Fibroblast of lung (primary cell): ENCODE data around the gene IFIT1. TPM values are rescaled to one million over a fixed set of nuclear protein-coding genes. Genes with fewer than 3 reads are reported as not detected.
A peak's percentile ranks its signal among the peaks of the same experiment; 100 is the strongest.

Experiments used
- DNase-seq, 2 donors: peaks; one replicate each; pipeline versions ENCODE4 v3.0.0 to v3.0.0-alpha.2; 2010; ENCODE audit warnings: low read depth in 2 of 2
- H2AFZ ChIP-seq: 2 replicates; pipeline ENCODE4 v1.5.1; 2012; ENCODE audit warnings: low read length, control low read depth, inconsistent platforms
- H3K27ac ChIP-seq: 2 replicates; pipeline ENCODE4 v1.5.1; 2011; ENCODE audit warnings: low read length, control low read depth; ENCODE audit not compliant: insufficient read depth
- H3K27me3 ChIP-seq: 2 replicates; pipeline ENCODE4 v1.5.1; 2011; ENCODE audit warnings: mild to moderate bottlenecking, low read length; ENCODE audit not compliant: control insufficient read depth, insufficient read depth
- H3K36me3 ChIP-seq: 2 replicates; pipeline ENCODE4 v1.5.1; 2011; ENCODE audit warnings: low read length; ENCODE audit not compliant: control insufficient read depth, insufficient read depth
- H3K4me1 ChIP-seq: 2 replicates; pipeline ENCODE4 v1.5.1; 2011; ENCODE audit warnings: low read length; ENCODE audit not compliant: control insufficient read depth, insufficient read depth; ENCODE audit errors: extremely low read depth
- H3K4me2 ChIP-seq: 2 replicates; pipeline ENCODE4 v1.5.1; 2011; ENCODE audit warnings: low read length, control low read depth; ENCODE audit not compliant: insufficient read depth; ENCODE audit errors: extremely low read depth
- H3K4me3 ChIP-seq, 4 experiments: fragments of 200-600 bp in 1 of 4; sonication (generic) in 1 of 4; replicated peaks in 1 of 4; 2 replicates each; pipeline ENCODE4 v1.5.1; 2011 to 2016; ENCODE audit warnings: low read length in 4 of 4, low read depth in 3 of 4, mild to moderate bottlenecking in 3 of 4, control low read depth in 2 of 4, inconsistent platforms in 1 of 4, mixed read lengths in 1 of 4; ENCODE audit not compliant: insufficient read depth in 1 of 4; ENCODE audit errors: control extremely low read depth in 1 of 4
- H3K79me2 ChIP-seq: 2 replicates; pipeline ENCODE4 v1.5.1; 2012; ENCODE audit warnings: mild to moderate bottlenecking, low read length, inconsistent platforms; ENCODE audit not compliant: control insufficient read depth, insufficient read depth
- H3K9ac ChIP-seq: 2 replicates; pipeline ENCODE4 v1.5.1; 2011; ENCODE audit warnings: mild to moderate bottlenecking, low read length, control low read depth; ENCODE audit not compliant: insufficient read depth
- H3K9me3 ChIP-seq: 2 replicates; pipeline ENCODE4 v1.5.1; 2012; ENCODE audit warnings: low read depth, low read length; ENCODE audit not compliant: control insufficient read depth, insufficient read depth
- H4K20me1 ChIP-seq: 2 replicates; pipeline ENCODE4 v1.5.1; 2011; ENCODE audit warnings: low read length; ENCODE audit not compliant: control insufficient read depth, insufficient read depth; ENCODE audit errors: extremely low read depth
- EZH2 ChIP-seq: IDR thresholded peaks from 2 replicates; pipeline ENCODE4 v1.5.1; 2012; ENCODE audit warnings: low read length, control low read depth, mild to moderate bottlenecking; ENCODE audit errors: missing control alignments
- polyA plus RNA-seq, 2 donors: library from polyadenylated mRNA; depleted of rRNA in 1 of 2; stranded (reverse) in 1 of 2; unstranded in 1 of 2; fragments of >200 nt; gene quantifications; 2 replicates each; pipeline ENCODE4 v1.2.1, GENCODE V29; 2011 to 2012; ENCODE audit warnings: missing spikeins in 1 of 2
- total RNA-seq: library from RNA; depleted of rRNA; stranded (reverse); fragments of >200 nt; gene quantifications from 2 replicates; pipeline ENCODE4 v1.2.1, GENCODE V29; 2014
- TF ChIP-seq, protein P1 (sequence below), 2 donors: IDR thresholded peaks in 1 of 2; conservative IDR thresholded peaks in 1 of 2; 1 replicate in 1 of 2; 2 replicates in 1 of 2; pipeline ENCODE4 v1.5.1; 2011 to 2012; ENCODE audit warnings: low read length in 2 of 2, control low read depth in 1 of 2, inconsistent platforms in 1 of 2, low read depth in 1 of 2, mild to moderate bottlenecking in 1 of 2

The IFIT1 gene
- total and polyA plus RNA-seq, 2 donors (not counting 1 experiment from before 2014, with no cell fraction given): 25.8 to 71.4 TPM

DNA sequence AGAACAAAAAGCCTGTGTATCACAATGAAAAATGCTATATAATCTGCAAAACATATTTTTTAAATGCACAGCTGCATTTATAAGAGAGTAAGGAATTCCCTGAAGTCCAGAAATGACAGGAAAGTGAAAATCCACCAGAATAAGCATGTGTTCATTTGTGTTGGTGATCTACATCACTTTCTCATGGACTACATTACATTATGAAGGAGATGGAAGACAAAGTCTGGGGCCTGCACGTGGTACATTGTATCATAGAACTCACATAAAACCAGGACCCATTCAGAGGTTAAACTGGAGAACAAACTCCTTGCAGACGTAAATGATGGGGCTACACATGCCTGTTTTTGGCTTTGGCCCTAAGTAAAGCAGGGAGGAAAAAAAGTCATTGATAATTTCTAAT is 48.3 kb upstream of the IFIT1 start:
- H3K79me2 ChIP-seq: no peaks in the 10 kb centered on the region
- no peak for TF ChIP-seq EZH2
- TF ChIP-seq, protein P1, sequence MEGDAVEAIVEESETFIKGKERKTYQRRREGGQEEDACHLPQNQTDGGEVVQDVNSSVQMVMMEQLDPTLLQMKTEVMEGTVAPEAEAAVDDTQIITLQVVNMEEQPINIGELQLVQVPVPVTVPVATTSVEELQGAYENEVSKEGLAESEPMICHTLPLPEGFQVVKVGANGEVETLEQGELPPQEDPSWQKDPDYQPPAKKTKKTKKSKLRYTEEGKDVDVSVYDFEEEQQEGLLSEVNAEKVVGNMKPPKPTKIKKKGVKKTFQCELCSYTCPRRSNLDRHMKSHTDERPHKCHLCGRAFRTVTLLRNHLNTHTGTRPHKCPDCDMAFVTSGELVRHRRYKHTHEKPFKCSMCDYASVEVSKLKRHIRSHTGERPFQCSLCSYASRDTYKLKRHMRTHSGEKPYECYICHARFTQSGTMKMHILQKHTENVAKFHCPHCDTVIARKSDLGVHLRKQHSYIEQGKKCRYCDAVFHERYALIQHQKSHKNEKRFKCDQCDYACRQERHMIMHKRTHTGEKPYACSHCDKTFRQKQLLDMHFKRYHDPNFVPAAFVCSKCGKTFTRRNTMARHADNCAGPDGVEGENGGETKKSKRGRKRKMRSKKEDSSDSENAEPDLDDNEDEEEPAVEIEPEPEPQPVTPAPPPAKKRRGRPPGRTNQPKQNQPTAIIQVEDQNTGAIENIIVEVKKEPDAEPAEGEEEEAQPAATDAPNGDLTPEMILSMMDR (conservative IDR thresholded peaks at IDR 0.05 in 1 of 2, IDR thresholded peaks at IDR 0.05 in 1 of 2; ENCODE audit: low read depth in 1 of 2, low read length in 2 of 2): no peak

DNA sequence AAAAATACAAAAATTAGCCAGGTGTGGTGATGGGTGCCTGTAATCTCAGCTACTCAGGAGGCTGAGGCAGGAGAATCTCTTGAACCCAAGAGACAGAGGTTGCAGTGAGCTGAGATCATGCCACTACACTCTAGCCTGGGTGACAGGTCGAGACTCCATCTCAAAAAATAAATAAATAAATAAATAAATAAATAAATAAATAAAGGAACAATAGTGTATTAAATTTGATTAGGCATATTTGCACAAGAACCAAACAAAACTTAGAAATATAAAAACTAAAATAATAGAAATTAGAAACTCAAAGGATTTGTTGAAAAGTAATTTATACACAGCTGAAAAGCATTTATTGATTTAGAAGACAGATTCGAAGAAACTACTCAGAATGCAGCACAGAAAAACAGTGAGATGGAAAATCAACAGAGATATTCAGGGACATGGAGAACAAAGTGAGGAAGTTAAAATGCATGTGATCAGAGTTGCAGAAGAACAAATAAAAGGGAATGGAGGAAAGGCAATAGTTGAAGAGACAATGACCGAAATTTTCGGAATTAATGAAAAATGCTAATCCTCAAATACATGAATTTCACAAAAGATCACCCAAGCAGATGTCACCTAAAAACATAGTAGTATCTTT is 46.9 kb upstream of the IFIT1 start:
- no peaks in the 10 kb centered on the region for H3K36me3 ChIP-seq
- H3K9ac ChIP-seq: no peak overlapping the region
- H3K4me1 ChIP-seq: peaks cover 3% of the 10 kb centered on the region
- no peaks in the 10 kb centered on the region for H4K20me1 ChIP-seq
- no peak overlapping the region for H3K4me3 ChIP-seq
- TF ChIP-seq EZH2: no peak
- TF ChIP-seq, protein P1 (conservative IDR thresholded peaks at IDR 0.05 in 1 of 2, IDR thresholded peaks at IDR 0.05 in 1 of 2; ENCODE audit: low read depth in 1 of 2, low read length in 2 of 2): no peak
- no peak overlapping the region for H2AFZ ChIP-seq
- no peaks in the 10 kb centered on the region for H3K9me3 ChIP-seq
- no peaks in the 10 kb centered on the region for H3K79me2 ChIP-seq
- DNase-seq: no peak
- no peak overlapping the region for H3K27ac ChIP-seq
- H3K27me3 ChIP-seq: no peaks in the 10 kb centered on the region
- H3K4me2 ChIP-seq: no peak overlapping the region

More for the DNA sequence above, 48.3 kb upstream of the IFIT1 start:
- Histone ChIP-seq H3K9ac (no peak overlapping the region), H3K9me3 (no peaks in the 10 kb centered on the region), H2AFZ (no peak overlapping the region), H4K20me1 (no peaks in the 10 kb centered on the region), H3K27ac (no peak overlapping the region), H3K27me3 (no peaks in the 10 kb centered on the region), H3K4me1 (peaks cover 3% of the 10 kb centered on the region), H3K36me3 (no peaks in the 10 kb centered on the region), H3K4me2 (no peak overlapping the region), H3K4me3 (no peak overlapping the region)
- no peak for DNase-seq

DNA sequence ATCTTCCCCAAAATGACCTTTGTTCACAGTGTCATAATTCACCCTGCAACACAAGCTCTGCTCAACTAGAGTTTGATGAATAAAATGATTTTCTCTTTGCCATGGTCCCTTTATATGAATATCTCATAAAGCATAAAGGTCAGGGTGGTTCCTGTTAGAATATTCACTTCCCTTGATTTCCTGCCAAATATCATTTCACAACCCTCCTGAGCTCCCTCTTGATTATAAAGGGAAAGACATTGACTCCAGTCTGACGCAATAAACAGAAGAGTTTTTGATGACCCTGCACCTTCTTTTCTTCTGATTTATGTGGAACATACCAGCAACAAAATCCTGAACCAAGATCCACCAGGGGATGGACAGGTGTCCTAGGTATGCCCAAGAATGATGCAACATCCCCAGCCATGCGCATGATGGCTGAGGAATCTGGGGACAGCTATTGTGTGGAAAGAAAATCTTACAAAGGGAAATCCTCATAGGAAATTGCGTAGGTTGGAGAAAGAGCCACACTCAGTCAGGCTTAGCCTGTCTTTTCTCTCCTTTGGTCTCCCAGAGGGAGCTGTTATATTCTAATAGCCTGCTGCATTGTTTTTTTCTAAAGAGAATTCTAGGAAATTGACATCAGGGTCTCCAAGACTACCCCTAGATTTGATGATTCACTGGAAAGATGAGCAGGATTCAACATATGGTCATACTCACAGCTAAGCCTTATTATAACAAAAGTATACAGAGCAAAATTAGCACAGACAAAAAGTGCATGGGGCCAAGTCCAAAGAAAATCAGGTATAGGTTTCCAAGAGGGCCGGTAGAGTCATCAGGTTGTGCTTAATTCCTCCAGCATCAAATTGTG is 45.8 kb upstream of the IFIT1 start:
- H3K4me2 ChIP-seq: no peak overlapping the region
- H3K79me2 ChIP-seq: no peaks in the 10 kb centered on the region
- H3K27ac ChIP-seq: no peak overlapping the region
- H3K4me3 ChIP-seq: no peak overlapping the region
- H3K9ac ChIP-seq: no peak overlapping the region
- no peaks in the 10 kb centered on the region for H3K36me3 ChIP-seq
- H3K9me3 ChIP-seq: no peaks in the 10 kb centered on the region
- peak in 1 of 2 donors; percentile 86 for DNase-seq
- peaks cover 14% of the 10 kb centered on the region for H3K4me1 ChIP-seq
- H2AFZ ChIP-seq: no peak overlapping the region
- no peaks in the 10 kb centered on the region for H3K27me3 ChIP-seq
- H4K20me1 ChIP-seq: no peaks in the 10 kb centered on the region
- no peak for TF ChIP-seq EZH2
- TF ChIP-seq, protein P1 (conservative IDR thresholded peaks at IDR 0.05 in 1 of 2, IDR thresholded peaks at IDR 0.05 in 1 of 2; ENCODE audit: low read depth in 1 of 2, low read length in 2 of 2): no peak
